Colonic mucosa (tissue), 4 donors: ENCODE measurements around the gene EIF6. TPM values are rescaled to one million over a fixed set of nuclear protein-coding genes. Genes with fewer than 3 reads are reported as not detected.
A peak's percentile ranks its signal among the peaks of the same experiment; 100 is the strongest.

Experiments
- DNase-seq: peaks from one replicate; pipeline ENCODE4 v3.0.0-alpha.2; 2020
- H3K27ac ChIP-seq: fragments of 200-600 bp; one replicate; pipeline ENCODE4 v1.8.0; 2021
- H3K27me3 ChIP-seq: fragments of 200-600 bp; one replicate; pipeline ENCODE4 v1.8.0; 2021
- H3K36me3 ChIP-seq: fragments of 200-600 bp; one replicate; pipeline ENCODE4 v1.8.0; 2021
- H3K4me1 ChIP-seq: fragments of 200-600 bp; one replicate; pipeline ENCODE4 v1.8.0; 2021; ENCODE audit warnings: mild to moderate bottlenecking
- H3K4me3 ChIP-seq: fragments of 200-600 bp; one replicate; pipeline ENCODE4 v1.8.0; 2021
- H3K9ac ChIP-seq, 2 donors: one replicate each; pipeline ENCODE4 v1.7.0; 2013; ENCODE audit warnings: control low read depth in 2 of 2, low read depth in 2 of 2, low read length in 2 of 2
- H3K9me3 ChIP-seq: fragments of 200-600 bp; one replicate; pipeline ENCODE4 v1.8.0; 2021
- intact Hi-C: fragments of 100-400 bp; cut with DNase I; formaldehyde crosslinking; loops from one replicate; pipeline ENCODE4 v1.14.1; 2022
- total RNA-seq, 2 donors: library from RNA; stranded (reverse); fragmentation: NEBNext Ultra II Directional in 1 of 2; extraction: Animal tissue kit (Norgen Biotek cat#: 25700) in 1 of 2; gene quantifications; one replicate each; pipeline ENCODE4 v1.2.1, GENCODE V29; 2021
- TF ChIP-seq, protein P1 (sequence below): fragments of 200-600 bp; IDR thresholded peaks from one replicate; pipeline ENCODE4 v1.8.0; 2022; ENCODE audit warnings: antibody characterized with exemption, mild to moderate bottlenecking
- donor health status: healthy.
- donor health status: DM: no; HTN: no; CAD: no.
- donor health status: DM: no; HTN: no; CAD: no.

The EIF6 gene
- total RNA-seq, 2 donors from 2014 or later: 163 to 194 TPM

DNA sequence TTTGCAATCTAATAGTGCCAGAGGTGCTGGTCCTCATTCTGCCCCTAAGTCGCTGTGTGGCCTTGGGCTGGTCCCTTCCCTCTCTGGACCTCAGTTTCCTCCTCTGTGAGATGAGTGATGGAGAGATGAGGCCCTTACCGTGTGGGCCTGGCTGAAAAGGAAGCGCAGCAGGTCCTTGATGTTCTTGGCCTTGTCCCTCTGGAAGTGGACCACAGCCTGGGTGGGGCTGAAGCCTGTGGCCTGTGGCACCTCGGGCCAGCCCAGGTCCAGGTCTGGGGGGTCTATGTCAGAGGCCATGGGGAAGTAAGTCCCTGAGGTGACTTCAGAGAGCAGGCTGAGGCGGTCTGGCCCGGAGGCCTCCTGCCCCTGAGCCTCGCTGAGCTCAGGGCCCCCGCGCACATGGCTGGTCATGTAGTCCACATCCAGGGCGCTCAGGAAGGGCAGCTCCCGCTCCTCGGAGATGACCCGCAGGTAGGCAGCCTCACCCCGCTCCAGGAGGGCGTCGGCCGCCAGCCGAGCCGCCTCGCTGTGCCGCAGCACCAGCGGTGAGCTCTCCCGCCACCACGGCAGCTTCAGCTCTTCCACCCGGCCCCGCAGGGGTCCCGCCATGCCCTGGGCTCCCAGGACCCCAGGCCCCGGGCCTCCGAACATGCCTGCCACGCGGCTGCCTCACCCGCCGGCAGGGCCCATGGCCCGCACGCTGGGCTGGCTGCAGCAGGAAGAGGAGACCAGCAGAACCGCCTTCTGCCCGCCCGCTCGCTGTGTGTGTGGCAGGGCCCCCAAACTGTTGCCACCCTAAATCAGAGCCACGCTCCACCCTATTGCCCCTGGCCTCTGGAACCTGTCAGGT lies 7.3 kb upstream of the EIF6 start, which contains the start of gene FAM83C:
Gene FAM83C, minus strand, starts transcription at position 772 of the 850 bp plus-strand sequence. Its CDS starts 121 bp downstream, at position 651.
- DNase-seq: no peak
- TF ChIP-seq, protein P1, sequence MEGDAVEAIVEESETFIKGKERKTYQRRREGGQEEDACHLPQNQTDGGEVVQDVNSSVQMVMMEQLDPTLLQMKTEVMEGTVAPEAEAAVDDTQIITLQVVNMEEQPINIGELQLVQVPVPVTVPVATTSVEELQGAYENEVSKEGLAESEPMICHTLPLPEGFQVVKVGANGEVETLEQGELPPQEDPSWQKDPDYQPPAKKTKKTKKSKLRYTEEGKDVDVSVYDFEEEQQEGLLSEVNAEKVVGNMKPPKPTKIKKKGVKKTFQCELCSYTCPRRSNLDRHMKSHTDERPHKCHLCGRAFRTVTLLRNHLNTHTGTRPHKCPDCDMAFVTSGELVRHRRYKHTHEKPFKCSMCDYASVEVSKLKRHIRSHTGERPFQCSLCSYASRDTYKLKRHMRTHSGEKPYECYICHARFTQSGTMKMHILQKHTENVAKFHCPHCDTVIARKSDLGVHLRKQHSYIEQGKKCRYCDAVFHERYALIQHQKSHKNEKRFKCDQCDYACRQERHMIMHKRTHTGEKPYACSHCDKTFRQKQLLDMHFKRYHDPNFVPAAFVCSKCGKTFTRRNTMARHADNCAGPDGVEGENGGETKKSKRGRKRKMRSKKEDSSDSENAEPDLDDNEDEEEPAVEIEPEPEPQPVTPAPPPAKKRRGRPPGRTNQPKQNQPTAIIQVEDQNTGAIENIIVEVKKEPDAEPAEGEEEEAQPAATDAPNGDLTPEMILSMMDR: no peak
- intact Hi-C loops: no loop called here
- H3K36me3 ChIP-seq: no peaks in the 10 kb centered on the region
- no peak within 1 kb of the TSS for H3K4me3 ChIP-seq
- no peaks in the 10 kb centered on the region for H3K4me1 ChIP-seq
- no peaks in the 10 kb centered on the region for H3K9me3 ChIP-seq
- H3K27ac ChIP-seq: no peak within 1 kb of the TSS
- no peaks in the 10 kb centered on the region for H3K27me3 ChIP-seq
- no peak within 1 kb of the TSS for H3K9ac ChIP-seq

DNA sequence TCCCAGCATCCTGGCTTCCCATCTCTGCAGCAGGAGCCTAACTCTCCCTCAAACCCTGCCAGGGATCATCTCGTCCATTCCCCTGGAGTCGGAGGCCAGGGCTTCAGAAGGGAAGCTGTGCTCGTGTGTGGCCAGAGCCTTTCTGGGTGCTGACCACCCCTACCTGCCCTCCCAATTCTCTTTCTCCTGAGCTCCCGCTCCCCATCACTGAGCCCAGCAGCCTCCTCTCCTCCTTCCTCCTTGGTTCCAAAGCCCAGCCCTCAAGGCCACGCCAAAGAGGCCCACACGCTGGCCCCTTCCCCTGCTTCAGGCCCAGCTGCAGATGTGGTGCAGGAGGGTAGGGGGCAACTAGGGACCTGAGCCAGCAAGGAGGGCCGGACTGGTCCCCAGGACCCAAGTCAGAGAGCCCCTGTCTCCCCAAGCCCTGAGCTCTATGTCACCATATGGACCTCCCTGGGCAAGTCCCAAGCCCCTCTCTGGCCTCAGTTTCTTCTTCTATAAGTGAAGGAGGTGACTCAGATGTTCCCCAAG lies 6.4 kb upstream of the EIF6 start:
- H3K4me1 ChIP-seq: no peaks in the 10 kb centered on the region
- TF ChIP-seq, protein P1: no peak
- H3K36me3 ChIP-seq: no peaks in the 10 kb centered on the region
- no peaks in the 10 kb centered on the region for H3K27me3 ChIP-seq
- intact Hi-C loops: no loop called here
- DNase-seq: no peak
- H3K9ac ChIP-seq: no peak overlapping the region
- H3K27ac ChIP-seq: no peak overlapping the region
- H3K9me3 ChIP-seq: no peaks in the 10 kb centered on the region
- H3K4me3 ChIP-seq: no peak overlapping the region

- H3K9ac ChIP-seq: peak overlapping the region in 1 of 2 donors; percentile 35
- intact Hi-C loops: no loop called here
- no peaks in the 10 kb centered on the region for H3K27me3 ChIP-seq
- no peaks in the 10 kb centered on the region for H3K36me3 ChIP-seq
- no peak for DNase-seq
- TF ChIP-seq, protein P1: no peak
- H3K4me3 ChIP-seq: no peak overlapping the region
- no peaks in the 10 kb centered on the region for H3K4me1 ChIP-seq
- H3K9me3 ChIP-seq: no peaks in the 10 kb centered on the region
- no peak overlapping the region for H3K27ac ChIP-seq
Observed at GRCh38 chr20:35290186-35290886, 5.8 kb upstream of the EIF6 start.

DNA sequence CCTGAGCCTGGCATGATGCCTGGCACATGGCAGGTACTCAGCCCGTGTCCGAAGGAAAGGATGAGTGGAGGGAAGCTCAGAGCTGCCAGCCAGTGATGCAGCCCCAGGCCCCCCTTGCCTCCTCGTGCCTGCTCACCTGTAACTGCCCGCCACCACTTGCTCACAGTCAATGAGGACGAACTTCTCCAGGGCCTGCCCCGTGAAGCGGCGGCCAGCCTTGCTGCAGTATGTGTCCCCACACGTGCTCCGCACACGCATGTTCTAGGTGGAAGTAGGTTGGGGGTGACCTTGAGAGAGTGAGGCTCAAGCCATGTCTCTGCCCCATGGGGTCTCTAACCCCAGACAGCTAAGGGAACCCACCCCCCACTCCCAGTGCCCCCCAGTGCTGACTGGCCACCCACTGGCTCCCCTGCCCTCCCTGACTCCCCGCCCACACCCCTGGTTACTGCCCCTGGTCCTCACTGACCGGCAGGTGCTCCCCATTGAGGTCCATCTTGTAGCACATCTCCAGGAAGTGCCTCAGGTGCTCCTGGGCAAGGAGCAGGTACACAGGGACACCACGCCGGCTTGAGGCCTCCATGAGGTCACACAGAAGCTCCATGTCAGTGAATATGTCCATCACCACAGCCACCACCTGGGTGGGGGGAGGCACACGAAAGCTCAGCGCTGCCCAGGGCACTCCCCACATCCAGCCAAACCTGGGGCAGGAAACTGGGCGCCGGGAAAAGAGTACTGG lies 3.9 kb upstream of the EIF6 start:
- Histone ChIP-seq H3K36me3 (no peaks in the 10 kb centered on the region), H3K4me3 (no peak overlapping the region), H3K27ac (no peak overlapping the region), H3K27me3 (no peaks in the 10 kb centered on the region), H3K9me3 (no peaks in the 10 kb centered on the region), H3K4me1 (peaks cover 2% of the 10 kb centered on the region), H3K9ac (no peak overlapping the region)
- TF ChIP-seq, protein P1: no peak
- DNase-seq: no peak
- intact Hi-C loops: no loop called here
